ENCODE data around the gene MIDN.
A peak's percentile ranks its signal among the peaks of the same experiment; 100 is the strongest.

Gene MIDN

DNA sequence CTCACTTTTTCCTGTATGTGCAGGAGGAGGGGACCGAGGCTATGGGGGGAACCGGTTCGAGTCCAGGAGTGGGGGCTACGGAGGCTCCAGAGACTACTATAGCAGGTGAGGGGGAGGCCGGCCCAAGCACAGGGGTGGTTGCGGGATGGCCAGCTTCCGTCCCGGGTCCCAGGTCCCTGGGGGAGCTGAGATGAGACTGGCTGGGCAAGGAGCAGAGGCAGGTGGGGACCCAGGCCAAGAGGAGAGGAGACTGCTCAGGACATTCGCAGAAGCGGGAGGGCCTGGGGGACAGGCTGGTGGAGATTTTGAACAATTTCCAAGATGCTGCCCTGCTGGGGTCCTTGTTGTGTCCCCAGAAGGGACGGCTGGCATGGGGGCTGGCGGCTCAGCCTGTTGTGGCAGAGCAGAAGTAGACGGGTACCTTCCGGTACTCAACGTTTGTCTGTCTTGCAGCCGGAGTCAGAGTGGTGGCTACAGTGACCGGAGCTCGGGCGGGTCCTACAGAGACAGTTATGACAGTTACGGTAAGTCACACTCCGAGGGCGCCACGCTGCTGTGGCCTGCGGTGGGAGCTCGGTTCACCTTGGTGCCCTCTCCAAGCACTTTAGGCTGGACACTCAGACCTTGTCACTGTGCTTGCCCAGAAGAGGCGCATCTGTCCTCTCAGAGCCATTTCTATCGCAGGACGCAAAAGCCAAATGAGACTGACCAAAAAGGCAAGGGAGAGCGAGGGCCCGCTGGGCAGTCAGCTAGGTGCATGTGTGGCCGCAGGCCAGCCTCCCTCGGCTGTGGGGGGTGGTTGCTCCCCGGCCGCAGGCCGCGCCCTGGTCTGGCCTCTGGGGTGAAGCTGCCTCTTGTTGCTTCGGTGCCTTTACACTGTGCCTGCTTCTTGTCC, 23.4 kb downstream of the MIDN start:
- no peak for DNase-seq

- DNase-seq: no peak
Observed at GRCh38 chr19:1272423-1273262, 24.3 kb downstream of the MIDN start.

DNA sequence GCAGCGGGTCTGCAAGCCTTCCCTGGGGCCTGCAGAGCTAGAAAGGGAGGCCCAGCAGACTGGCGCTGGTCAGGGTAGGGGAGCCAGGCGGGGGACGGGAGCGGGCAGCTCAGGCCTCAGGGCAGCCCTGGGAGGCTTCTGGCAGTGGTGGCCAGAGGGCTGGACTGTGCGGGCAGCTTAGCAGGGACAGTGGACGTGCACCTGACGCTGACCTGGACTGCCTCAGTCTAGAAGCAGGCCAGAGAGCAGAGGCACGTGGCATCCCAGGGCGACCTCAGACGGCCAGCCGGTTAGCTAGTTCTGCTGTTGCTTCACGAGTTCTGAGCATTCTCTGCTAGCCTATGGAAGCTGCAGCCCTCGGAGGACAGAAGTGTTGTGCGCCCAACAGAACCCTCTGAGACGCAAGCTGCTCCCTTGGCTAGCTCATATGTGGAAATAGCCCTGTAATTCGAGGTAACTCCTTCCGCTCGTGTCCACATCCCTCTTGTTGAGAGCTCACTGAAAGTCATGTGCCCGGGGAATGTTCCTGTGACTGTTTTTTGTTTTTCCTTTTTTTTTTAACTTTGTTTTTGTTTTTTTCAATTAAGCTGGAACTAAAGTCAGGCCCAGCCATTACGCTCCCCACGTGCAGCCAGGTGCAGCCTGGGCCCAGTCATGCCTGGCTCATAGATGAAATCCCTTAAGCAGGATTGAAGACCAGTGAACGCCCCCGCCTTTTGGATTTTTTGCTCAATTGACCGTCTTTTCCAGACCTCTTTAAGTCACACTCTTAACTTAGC, 25.1 kb downstream of the MIDN start:
- DNase-seq: no peak

GRCh38 chr19:1274081-1274851, 25.9 kb downstream of the MIDN start:
- no peak for DNase-seq

- no peak for DNase-seq
Observed at GRCh38 chr19:1274852-1275259, 26.5 kb downstream of the MIDN start.

DNA sequence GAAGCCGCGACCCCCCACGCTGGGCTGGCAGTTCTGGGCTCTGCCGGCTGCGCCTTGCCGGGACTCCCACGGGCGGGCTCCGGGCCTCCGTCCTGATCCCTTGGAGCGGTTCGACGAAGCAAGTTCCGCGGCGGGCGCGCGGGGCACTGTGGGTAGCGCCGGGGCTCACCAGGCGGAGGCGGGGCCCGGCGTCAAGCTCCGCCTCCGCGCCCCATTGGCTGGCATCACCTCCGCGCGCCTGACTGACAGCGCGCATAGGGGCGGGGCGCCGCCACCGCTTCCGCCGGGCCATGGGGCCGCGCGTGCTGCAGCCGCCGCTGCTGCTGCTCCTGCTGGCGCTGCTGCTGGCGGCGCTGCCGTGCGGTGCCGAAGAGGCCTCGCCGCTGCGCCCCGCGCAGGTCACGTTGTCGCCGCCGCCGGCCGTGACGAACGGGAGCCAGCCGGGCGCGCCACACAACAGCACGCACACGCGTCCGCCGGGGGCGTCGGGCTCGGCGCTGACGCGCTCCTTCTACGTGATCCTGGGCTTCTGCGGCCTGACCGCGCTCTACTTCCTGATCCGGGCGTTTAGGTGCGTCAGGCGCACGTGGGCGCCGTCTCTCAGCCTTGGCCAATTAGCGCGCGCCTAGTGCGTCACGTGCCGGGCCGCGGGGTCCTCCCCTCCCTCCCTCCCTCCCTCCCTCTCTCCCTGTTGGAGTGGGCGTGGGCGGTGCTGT, 27.0 kb downstream of the MIDN start, which contains the start of gene FAM174C:
Gene FAM174C (plus strand): TSS at position 271 of the 716 bp plus-strand sequence. CDS start 20 bp downstream, at position 291.
- DNase-seq: peak; percentile 76

- DNase-seq: no peak
Observed at GRCh38 chr19:1275976-1276627, 27.7 kb downstream of the MIDN start.

DNA sequence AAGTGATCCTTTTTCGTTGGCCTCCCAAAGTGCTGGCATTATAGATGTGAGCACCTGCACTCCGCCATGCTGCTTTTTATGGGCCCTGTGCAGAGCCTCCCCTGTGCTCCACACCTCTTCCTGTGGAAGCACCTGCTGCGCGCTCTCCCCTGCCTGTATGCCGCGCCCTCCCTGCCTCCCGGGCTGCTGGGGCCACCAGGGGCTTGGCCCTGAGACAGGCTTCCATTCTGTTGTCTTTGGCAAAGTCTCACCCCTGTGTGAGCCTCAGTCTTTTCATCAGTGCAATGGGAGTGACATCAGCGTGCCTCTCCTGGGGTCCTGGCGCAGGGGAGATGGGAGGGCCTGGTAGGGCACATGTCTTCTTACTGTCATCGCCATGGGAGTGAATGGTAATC, 28.2 kb downstream of the MIDN start:
- no peak for DNase-seq

DNA sequence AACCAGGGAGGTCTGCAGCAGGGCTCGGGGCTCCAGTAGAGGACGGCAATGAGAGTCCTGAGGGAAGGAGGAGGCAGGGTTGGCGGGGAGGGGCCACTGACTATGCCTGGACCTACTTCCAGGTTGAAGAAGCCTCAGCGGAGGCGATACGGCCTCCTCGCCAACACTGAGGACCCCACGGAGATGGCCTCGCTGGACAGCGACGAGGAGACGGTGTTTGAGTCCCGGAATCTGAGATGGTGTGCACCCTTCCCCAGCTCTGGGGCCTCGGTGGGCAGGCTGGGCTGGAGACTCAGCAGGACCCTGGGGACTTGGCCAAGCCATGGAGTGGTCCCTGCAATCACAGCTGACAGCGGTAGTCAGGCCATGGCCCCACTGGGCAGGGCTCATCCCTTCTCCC, 28.7 kb downstream of the MIDN start:
- DNase-seq: no peak

GRCh38 chr19:1278074-1278473, 29.7 kb downstream of the MIDN start:
- DNase-seq: no peak

DNA sequence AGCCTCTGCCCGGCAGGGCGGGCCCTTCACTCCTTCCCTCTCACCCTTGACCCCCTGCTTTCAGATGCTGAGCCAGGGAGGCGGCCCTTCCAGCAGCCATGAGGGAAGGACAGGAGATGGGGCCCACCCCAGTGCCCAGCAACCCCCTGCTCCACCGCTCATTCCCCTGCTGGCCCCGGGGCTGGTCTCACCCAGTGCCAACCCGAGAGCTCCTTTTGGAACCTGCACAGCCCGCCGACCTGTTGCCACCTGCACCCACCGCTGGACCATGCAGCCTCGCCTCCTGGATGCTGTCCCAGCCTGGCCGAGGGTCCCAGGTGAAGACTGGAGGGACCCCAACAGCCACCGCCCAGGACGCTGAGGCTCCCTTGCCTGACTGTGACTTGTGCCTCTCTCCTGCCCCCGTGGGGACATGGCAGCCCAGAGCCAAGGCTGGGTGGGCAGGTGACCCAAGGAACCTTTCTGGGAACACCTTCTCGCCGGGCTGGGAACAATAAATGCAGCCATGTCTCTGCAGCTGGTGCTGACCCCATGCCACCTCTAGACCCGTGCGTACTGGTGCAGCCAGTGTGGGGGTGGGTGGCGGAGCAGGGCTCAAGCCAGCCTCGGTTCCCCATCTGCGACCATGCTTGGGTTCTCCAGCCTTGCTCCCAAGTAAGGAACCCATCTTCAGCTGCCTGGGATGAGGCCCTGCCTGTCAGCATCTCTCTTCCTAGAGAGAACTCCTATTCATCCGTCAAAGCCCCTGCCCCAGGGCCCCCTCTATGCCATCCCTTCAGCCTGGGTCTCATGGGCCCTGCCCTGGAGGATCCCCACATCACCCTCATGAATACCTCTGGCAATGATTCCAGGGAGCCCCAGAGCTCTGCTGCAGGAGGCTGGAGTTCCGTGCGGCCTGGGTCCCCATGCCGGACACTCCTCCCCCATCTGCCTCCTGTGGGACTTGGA, 30.6 kb downstream of the MIDN start:
- no peak for DNase-seq

DNA sequence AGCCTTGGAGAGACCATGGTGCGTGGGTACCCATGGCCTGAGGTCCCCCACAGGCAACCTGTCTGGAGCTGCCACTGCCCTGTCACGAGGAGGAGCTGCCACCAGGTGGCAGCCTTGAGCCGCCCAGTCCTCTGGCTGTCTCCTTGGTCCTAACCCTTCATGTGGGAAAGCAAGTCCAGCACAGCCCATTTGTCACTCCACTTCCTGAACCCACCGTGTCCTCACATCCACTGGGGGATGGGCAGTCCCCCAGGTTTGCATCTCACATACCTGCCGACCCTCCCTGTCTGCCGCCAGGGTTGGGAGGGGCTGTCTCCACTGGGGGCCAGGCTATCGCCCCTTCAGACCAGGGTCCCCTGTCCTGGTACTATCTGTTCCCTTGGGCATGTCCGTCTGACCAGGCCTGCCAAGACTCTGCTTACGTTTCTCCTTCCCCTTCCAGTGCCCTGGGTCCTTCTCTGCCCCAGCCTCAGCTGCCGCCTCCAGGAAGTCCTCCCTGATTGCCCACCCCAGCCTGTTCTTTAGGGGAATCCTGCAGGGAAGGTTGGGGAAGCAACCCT, 31.5 kb downstream of the MIDN start:
- no peak for DNase-seq

- no peak for DNase-seq
Observed at GRCh38 chr19:1280636-1281568, 32.5 kb downstream of the MIDN start.

DNA sequence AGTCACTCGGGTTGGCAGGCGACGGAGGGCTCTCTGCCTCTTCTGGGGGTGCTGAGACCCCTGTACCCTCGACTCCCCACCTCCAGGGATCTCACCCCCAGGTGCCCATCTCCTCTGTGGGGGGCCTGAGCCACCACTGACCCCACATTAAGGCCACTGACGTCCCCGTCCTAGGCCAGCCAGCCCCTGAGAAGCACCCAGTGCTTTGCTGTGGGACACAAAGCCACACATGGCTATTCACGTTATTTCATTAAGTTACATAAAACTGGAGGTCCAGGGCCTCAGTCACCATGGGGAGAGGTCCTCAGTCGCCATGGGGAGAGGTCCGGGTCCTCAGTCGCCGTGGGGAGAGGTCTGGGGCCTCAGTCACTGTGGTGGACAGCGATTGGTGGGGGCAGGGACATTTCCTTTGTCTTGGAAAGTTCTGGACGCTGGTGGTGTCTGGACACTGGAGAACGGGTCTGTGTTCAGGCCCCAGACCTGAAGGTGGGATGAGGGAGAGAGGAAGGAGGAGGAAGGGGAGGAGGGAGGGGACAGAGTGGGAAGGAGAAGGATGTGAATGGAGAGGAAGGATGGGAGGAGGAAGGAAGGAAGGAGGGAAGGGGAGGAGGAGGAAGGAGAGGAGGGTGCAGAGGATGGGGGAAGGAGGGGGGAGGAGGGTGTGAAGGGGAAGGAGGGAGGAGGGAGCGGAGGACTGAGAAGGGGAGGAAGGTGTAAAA, 33.3 kb downstream of the MIDN start:
- DNase-seq: no peak

GRCh38 chr19:1282588-1283206, 34.3 kb downstream of the MIDN start:
- DNase-seq: no peak

GRCh38 chr19:1283207-1283916, 35.0 kb downstream of the MIDN start:
- DNase-seq: no peak
